ENCODE results near the gene VOPP1.

Gene VOPP1

DNA sequence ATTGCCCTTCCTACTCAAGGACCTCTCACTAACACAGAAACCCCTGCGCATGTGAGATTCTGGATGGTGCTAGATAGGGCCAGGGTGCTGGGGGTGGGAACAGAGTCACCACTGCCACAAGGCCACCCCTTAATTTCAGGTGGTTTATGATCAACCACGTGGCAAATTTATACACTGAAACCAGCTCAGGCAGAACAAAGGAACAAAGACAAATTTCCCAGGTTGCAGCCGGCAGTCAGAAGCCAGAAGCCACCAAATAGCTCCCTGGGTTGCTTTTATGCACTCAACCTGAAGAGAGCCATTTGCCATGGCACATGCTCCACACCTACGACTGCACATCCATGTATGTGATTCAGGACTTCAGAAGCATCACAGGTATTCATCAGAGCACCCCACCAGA, 2.5 kb downstream of the VOPP1 start:
- TF ChIP-seq, protein P1, sequence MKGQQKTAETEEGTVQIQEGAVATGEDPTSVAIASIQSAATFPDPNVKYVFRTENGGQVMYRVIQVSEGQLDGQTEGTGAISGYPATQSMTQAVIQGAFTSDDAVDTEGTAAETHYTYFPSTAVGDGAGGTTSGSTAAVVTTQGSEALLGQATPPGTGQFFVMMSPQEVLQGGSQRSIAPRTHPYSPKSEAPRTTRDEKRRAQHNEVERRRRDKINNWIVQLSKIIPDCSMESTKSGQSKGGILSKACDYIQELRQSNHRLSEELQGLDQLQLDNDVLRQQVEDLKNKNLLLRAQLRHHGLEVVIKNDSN (IDR thresholded peaks at IDR 0.05): no peak
- no peak for TF ChIP-seq TAF1 (IDR thresholded peaks at IDR 0.05; ENCODE audit: low read depth)
- TF ChIP-seq FOXM1 (IDR thresholded peaks at IDR 0.05; ENCODE audit: borderline replicate concordance, low read depth): no peak
- no peak for TF ChIP-seq NFIC (IDR thresholded peaks at IDR 0.05)
- no peak for TF ChIP-seq YY1 (IDR thresholded peaks at IDR 0.05; ENCODE audit: low read depth)
- TF ChIP-seq, protein P2, sequence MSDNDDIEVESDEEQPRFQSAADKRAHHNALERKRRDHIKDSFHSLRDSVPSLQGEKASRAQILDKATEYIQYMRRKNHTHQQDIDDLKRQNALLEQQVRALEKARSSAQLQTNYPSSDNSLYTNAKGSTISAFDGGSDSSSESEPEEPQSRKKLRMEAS (IDR thresholded peaks at IDR 0.05): no peak
- TF ChIP-seq EGR1 (IDR thresholded peaks at IDR 0.05): no peak
- no peak for TF ChIP-seq ZBTB7A (IDR thresholded peaks at IDR 0.05; ENCODE audit: low read depth)
- TF ChIP-seq TEAD4 (IDR thresholded peaks at IDR 0.05): no peak
- no peak for TF ChIP-seq RAD21 (IDR thresholded peaks at IDR 0.05; ENCODE audit: low read depth)
- TF ChIP-seq EP300 (IDR thresholded peaks at IDR 0.05; ENCODE audit: borderline replicate concordance): no peak
- TF ChIP-seq CEBPB (IDR thresholded peaks at IDR 0.05): no peak
- TF ChIP-seq, protein P3, sequence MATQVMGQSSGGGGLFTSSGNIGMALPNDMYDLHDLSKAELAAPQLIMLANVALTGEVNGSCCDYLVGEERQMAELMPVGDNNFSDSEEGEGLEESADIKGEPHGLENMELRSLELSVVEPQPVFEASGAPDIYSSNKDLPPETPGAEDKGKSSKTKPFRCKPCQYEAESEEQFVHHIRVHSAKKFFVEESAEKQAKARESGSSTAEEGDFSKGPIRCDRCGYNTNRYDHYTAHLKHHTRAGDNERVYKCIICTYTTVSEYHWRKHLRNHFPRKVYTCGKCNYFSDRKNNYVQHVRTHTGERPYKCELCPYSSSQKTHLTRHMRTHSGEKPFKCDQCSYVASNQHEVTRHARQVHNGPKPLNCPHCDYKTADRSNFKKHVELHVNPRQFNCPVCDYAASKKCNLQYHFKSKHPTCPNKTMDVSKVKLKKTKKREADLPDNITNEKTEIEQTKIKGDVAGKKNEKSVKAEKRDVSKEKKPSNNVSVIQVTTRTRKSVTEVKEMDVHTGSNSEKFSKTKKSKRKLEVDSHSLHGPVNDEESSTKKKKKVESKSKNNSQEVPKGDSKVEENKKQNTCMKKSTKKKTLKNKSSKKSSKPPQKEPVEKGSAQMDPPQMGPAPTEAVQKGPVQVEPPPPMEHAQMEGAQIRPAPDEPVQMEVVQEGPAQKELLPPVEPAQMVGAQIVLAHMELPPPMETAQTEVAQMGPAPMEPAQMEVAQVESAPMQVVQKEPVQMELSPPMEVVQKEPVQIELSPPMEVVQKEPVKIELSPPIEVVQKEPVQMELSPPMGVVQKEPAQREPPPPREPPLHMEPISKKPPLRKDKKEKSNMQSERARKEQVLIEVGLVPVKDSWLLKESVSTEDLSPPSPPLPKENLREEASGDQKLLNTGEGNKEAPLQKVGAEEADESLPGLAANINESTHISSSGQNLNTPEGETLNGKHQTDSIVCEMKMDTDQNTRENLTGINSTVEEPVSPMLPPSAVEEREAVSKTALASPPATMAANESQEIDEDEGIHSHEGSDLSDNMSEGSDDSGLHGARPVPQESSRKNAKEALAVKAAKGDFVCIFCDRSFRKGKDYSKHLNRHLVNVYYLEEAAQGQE (IDR thresholded peaks at IDR 0.05; ENCODE audit: low read depth): no peak

DNA sequence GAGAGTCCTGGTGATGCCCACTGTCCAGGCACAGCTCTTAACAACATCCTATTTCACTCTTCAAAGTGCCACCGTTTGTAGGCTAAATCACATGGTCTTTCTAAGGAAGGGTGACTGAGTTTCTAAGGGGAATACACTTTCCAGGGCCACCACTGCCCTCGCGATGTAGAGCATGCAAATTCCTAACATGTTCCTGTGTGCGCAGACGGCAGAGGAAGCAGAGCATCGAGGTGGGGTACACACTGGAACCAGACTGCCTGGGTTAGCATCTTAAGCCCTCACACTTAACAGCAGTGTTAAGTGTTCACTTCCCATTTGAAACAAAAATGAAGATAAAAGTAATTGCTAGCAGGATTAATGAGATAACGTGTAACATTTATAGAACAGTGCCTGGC, 3.0 kb downstream of the VOPP1 start:
- no peak for TF ChIP-seq CREB1 (IDR thresholded peaks at IDR 0.05; ENCODE audit: low read depth)
- TF ChIP-seq, protein P3 (IDR thresholded peaks at IDR 0.05; ENCODE audit: low read depth): no peak

DNA sequence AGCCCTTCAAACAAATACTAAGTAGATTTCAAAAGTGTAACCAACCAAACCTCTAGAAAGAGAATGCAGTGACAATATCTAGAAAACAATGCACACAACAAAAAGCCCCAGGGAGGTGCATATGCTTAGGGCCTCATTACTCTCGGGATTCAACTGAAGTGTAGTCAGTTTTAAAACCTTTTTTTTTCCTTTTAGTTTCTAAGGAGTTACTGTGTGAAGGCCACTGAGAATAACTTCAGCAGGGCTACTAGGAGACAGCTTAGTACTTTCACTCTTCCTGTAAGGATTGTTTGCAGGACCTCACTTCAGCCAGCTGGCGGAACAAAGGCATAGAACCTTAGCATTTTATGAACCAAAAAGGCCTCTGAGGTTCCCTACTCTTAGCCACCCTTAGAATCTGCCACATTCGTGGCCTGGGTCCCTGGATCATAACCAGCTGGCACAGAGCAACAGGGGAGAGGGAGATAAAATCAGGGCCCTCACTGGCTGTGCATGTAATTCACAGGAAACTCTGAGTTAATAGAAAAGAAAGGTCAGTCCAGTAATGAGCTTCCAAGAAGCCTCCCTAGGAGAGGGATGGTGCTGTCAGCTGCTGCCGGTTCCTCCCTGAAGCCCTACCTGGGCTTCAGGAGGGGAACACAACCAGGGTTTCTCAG, 3.6 kb downstream of the VOPP1 start:
- no peak for TF ChIP-seq ZBTB7A (IDR thresholded peaks at IDR 0.05; ENCODE audit: low read depth)
- no peak for TF ChIP-seq NFIC (IDR thresholded peaks at IDR 0.05)
- TF ChIP-seq FOXM1 (IDR thresholded peaks at IDR 0.05; ENCODE audit: borderline replicate concordance, low read depth): no peak
- no peak for TF ChIP-seq CEBPB (IDR thresholded peaks at IDR 0.05)
- no peak for TF ChIP-seq TAF1 (IDR thresholded peaks at IDR 0.05; ENCODE audit: low read depth)
- TF ChIP-seq TCF12 (IDR thresholded peaks at IDR 0.05; ENCODE audit: low read depth): no peak
- TF ChIP-seq, protein P3 (IDR thresholded peaks at IDR 0.05; ENCODE audit: low read depth): no peak
- TF ChIP-seq CREB1 (IDR thresholded peaks at IDR 0.05; ENCODE audit: low read depth): no peak
- no peak for TF ChIP-seq YY1 (IDR thresholded peaks at IDR 0.05; ENCODE audit: low read depth)
- no peak for TF ChIP-seq EP300 (IDR thresholded peaks at IDR 0.05; ENCODE audit: borderline replicate concordance)
- TF ChIP-seq TEAD4 (IDR thresholded peaks at IDR 0.05): no peak
- TF ChIP-seq, protein P2 (IDR thresholded peaks at IDR 0.05): no peak

DNA sequence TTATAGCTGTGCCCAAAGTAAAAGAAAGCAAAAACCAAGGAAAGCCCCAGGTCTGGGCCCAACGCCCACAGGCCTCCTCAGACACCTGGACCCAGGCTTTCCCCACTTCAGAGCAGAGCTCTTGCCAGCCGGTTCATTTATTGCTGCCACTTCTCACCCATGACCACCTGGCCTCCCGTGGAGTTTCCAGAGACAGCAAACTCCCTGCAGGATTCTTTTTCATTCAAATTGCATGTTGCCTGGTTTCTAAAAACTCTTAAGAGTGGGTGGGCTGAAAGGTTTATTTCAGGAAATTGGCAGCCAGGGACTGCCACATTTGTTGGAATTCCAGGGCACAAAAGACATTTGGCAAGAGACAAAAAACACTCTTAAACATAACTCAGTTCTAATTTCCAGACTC, 4.7 kb downstream of the VOPP1 start:
- no peak for TF ChIP-seq NFIC (IDR thresholded peaks at IDR 0.05)

DNA sequence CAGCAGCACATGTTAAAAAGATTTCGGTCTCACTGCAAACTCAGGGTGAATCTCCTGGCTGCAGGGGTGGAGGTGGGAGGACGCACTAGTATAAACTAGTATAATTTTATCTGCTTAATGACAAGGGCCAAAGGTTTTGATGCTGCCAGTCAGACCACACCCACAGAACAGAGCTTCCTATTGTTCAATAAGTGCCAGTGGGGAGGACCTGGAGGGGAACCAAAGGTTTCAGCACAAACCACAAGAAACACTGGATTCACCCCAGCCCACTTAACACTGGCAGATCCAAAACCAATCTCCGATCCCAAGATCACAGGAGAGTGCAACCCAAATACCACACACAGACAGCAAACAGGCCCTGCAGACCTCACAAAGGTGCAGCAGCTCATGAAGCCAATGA, 6.6 kb downstream of the VOPP1 start:
- TF ChIP-seq EP300 (IDR thresholded peaks at IDR 0.05; ENCODE audit: borderline replicate concordance) (no peak), FOXM1 (IDR thresholded peaks at IDR 0.05; ENCODE audit: borderline replicate concordance, low read depth) (no peak), CEBPB (IDR thresholded peaks at IDR 0.05) (no peak), TCF12 (IDR thresholded peaks at IDR 0.05; ENCODE audit: low read depth) (no peak), TAF1 (IDR thresholded peaks at IDR 0.05; ENCODE audit: low read depth) (no peak), TEAD4 (IDR thresholded peaks at IDR 0.05) (no peak), EGR1 (IDR thresholded peaks at IDR 0.05) (no peak), CREB1 (IDR thresholded peaks at IDR 0.05; ENCODE audit: low read depth) (no peak), RAD21 (IDR thresholded peaks at IDR 0.05; ENCODE audit: low read depth) (no peak), ZBTB7A (IDR thresholded peaks at IDR 0.05; ENCODE audit: low read depth) (no peak), NFIC (IDR thresholded peaks at IDR 0.05) (no peak)
- TF ChIP-seq, protein P1 (IDR thresholded peaks at IDR 0.05): no peak
- TF ChIP-seq, protein P3 (IDR thresholded peaks at IDR 0.05; ENCODE audit: low read depth): no peak
- TF ChIP-seq, protein P2 (IDR thresholded peaks at IDR 0.05): no peak
